Measurements from ENCODE around the gene IL27RA. TPM values are rescaled to one million over a fixed set of nuclear protein-coding genes. Genes with fewer than 3 reads are reported as not detected.
"Not testable (repeated sequence)": the region's sequence is repeated elsewhere in the genome, so short reads cannot be mapped to it uniquely, and the experiment has no call there.

The IL27RA gene
- total RNA-seq, 1 experiment from 2014 or later, result 2.6 TPM

DNA sequence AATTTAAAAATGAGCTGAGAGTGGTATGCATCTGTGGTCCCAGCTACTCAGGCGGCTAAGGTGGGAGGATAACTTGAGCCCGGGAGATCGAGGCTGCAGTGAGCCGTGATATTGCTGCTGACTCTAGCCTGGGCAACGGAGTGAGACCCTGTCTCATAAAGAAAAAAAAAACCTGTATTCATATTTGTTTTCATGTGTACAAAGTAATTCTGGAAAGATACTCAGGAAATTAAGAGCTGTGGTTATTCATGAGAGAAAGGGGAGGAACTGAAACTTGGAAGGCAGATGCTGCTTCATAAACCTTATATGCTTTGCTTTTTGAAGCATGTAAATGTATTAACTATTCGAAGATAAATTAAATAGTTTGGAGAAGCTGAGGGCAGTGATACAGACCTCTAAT, 12.5 kb upstream of the IL27RA start:
- DNase-seq (ENCODE audit: low read depth, low spot score), result no peak
- in situ Hi-C loops (cut with HindIII; ENCODE audit: low pct_unique_long_range_greater_than_20kb, low sequenced_read_pairs), result no loop called here

DNA sequence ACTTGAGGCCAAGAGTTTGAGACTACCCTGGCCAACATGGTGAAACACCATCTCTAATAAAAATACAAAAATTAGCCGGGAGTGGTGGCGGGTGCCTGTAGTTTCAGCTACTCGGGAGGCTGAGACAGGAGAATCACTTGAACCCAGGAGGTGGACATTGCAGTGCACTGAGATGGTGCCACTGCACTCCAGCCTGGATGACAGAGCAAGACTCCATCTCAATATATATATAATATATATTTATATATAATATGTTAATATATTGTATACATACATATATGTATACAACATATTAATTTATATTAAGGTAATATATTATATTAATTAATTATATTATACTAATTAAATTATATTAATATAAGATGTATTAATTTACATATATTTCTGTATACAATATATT, 11.8 kb upstream of the IL27RA start:
- DNase-seq (ENCODE audit: low read depth, low spot score); in situ Hi-C loops (cut with HindIII; ENCODE audit: low pct_unique_long_range_greater_than_20kb, low sequenced_read_pairs): not testable (repeated sequence)

DNA sequence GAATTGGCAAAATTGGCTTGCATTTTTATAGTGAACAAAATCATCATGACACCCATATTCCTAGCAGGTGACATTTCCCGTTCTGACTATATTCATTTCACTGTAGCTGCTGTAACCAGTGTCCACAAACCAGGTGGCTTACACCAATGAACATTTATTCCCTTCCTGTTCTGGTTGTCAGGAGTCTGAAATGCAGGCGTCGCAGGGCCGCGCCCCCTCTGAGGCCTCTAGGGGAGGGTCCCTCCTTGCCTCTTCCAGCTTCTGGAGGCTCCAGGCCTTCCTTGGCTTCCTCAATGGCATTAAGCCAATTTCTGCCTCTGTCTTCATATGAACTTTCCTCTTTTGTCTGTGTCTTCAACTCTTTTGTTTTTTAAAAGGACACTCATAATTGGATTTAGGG, 10.1 kb upstream of the IL27RA start:
- DNase-seq (ENCODE audit: low read depth, low spot score), result peak; percentile 3
- in situ Hi-C loops (cut with HindIII; ENCODE audit: low pct_unique_long_range_greater_than_20kb, low sequenced_read_pairs), result no loop called here

DNA sequence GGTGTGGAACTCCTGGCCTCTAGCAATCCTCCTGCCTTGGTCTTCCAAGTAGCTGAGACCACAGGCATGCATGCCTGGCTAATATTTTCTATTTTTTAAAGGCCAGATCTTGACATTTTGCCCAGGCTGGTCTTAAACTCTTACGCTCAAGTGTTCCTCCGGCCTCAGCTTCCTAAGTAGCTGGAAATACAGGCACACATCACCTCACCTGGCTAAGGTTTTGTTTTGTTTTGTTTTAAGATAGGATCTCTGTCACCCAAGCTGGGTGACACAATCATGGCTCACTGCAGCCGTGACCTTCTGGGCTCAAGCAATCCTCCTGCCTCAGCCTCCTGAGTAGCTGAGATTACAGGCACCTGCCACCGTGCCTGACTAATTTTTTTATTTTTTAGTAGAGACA, 9.1 kb upstream of the IL27RA start:
- in situ Hi-C loops (cut with HindIII; ENCODE audit: low pct_unique_long_range_greater_than_20kb, low sequenced_read_pairs), result no loop called here
- DNase-seq (ENCODE audit: low read depth, low spot score), result no peak

DNA sequence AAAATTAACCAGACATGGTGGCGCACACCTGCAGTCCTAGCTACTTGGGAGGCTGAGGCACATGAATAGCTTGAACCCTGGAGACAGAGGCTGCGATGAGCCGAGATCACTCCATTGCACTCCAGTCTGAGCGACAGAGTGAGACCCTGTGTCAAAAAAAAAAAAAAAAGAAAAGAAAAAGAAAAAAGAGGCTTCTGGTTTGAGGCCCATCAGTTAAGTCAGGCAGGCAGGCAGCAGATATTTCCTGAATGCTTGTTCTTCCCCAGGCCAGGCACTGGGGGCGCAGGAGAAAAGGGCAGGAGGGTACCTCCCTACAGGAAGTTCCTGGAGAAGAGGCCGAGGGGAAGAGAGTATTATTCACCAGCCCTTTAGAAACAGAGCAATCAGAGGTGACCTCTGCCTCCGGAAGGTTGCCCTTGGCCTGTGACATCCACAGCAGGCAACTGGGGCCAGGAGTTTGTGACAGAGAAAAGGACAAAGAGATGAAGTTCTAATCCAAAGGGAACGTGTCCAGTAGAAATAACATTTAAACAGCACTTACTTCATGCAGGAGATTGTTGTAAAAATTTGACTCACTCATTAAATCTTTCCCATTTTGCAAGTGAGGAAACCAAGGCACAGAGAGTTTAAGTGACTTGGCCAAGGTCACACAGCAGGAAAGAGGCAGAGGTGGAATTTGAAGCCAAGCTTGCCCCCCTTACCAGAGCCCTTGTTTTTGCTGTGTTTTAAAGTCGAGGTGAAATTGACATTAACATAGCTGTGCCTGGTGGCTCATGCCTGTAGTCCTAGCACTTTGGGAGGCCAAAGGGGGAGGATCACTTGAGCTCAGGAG, 7.9 kb upstream of the IL27RA start:
- peak; percentile 76 for DNase-seq (ENCODE audit: low read depth, low spot score)
- in situ Hi-C loops (cut with HindIII; ENCODE audit: low pct_unique_long_range_greater_than_20kb, low sequenced_read_pairs), result no loop called here

DNA sequence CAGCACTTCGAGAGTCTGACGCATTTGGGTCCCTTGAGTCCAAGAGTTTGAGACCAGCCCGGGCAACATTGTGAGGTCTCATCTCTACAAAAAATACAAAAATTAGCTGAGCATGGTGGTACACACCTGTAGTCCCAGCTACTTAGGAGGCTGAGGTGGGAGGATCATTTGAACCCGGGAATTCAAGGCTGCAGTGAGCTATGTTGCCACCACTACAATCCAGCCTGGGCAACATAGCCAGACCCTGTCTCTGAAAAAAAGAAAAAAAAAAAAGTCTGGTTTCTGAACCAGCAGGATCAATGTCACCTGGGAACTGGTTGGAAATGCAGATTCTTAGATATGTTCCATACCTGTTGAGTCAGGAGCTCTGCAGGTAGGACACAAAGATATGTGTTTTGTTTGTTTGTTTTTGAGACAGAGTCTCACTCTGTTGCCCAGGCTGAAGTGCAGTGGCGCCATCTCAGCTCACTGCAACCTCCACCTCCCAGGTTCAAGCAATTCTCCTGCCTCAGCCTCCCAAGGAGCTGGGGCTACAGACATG, 4.8 kb upstream of the IL27RA start:
- DNase-seq (ENCODE audit: low read depth, low spot score); in situ Hi-C loops (cut with HindIII; ENCODE audit: low pct_unique_long_range_greater_than_20kb, low sequenced_read_pairs): not testable (repeated sequence)

DNA sequence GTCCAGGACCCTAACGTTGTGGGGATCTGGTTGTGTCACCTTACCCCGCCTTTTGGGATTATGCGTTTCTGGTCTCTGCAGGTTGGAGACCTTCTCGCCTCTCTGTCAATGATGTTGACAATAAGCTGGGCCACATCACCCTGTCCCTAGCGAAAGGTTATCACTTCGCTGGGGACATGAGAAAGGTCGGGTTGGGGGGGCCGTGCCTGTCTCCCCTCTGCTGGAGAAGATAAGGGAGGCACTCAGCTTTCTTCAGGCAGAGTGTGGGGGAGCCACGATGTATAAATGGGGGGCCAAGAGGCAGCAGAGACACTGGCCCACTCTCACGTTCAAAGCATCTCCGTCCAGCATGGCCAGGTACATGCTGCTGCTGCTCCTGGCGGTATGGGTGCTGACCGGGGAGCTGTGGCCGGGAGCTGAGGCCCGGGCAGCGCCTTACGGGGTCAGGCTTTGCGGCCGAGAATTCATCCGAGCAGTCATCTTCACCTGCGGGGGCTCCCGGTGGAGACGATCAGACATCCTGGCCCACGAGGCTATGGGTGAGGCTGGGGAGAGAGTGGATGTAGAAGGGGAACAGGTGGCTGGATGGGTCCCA, 3.6 kb upstream of the IL27RA start, which contains the start of gene RLN3:
RLN3 (plus strand) TSS at position 293 of the 595 bp plus-strand sequence; CDS start at position 350, 57 bp downstream.
- no peak for DNase-seq (ENCODE audit: low read depth, low spot score)
- in situ Hi-C loops (cut with HindIII; ENCODE audit: low pct_unique_long_range_greater_than_20kb, low sequenced_read_pairs), result no loop called here

DNA sequence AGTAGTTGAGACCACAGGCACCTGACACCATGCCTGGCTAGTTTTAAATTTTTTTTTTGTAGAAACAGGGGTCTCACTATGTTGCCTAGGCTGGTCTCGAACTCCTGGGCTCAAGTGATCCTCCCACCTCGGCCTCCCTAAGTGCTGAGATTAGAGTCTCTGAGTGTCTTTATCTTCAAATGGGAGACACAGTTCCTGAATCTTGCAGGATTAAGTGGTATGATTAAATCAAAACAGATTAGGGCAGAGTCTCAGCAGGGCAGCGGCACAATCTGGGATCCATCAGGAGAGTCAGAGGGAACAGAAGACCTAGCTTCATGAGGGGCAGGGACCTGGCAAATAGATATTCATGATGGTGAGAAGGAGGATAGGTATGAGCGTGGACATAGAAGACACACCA, 2.7 kb upstream of the IL27RA start:
- in situ Hi-C loops (cut with HindIII; ENCODE audit: low pct_unique_long_range_greater_than_20kb, low sequenced_read_pairs), result no loop called here
- DNase-seq (ENCODE audit: low read depth, low spot score), result no peak

DNA sequence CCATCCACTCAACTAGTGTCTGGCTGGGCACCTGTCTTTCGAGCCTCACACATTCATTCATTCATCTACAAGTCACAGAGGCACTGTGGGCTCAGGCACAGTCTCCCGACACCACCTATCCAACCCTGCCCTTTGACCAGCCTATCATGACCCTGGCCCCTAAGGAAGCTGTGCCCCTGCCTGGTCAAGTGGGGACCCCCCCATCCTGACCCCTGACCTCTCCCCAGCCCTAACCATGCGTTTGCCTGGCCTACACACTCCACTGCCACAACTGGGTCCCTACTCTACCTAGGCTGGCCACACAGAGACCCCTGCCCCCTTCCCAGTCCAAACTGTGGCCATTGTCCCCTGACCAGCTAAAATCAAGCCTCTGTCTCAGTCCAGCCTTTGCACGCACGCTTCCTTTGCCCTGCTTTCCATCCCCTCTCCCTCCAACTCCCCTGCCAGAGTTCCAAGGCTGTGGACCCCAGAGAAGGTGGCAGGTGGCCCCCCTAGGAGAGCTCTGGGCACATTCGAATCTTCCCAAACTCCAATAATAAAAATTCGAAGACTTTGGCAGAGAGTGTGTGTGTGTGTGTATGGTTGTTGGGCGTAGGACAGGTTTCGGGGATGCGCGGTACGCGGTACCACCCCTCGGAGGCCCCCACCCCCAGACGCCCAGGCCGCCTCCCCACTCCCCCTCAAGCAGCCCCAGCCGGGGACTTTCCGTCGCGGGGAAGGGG, 404 bp upstream of the IL27RA start:
- DNase-seq (ENCODE audit: low read depth, low spot score), result no peak
- in situ Hi-C loops (cut with HindIII; ENCODE audit: low pct_unique_long_range_greater_than_20kb, low sequenced_read_pairs), result no loop called here

DNA sequence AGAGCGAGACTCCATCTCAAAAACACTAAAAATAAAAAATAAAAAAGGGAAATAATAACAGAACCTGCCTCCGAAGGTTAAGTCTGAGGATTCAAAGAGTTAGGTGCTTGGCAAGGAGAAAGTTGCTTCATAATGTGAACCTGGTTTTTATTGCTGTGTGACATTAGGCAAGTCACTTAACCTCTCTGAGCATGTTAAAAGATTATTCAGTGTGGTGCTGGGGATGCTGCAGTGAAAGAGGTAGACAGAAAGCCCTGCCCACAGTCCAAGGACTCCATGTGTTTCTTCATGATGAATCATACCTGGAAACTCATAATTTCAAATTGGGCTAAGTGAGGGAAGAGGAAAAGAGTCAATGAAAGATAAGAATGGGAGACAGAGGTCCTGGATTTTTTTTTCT, 2.4 kb downstream of the IL27RA start:
- in situ Hi-C loops (cut with HindIII; ENCODE audit: low pct_unique_long_range_greater_than_20kb, low sequenced_read_pairs), result no loop called here
- DNase-seq (ENCODE audit: low read depth, low spot score), result no peak

DNA sequence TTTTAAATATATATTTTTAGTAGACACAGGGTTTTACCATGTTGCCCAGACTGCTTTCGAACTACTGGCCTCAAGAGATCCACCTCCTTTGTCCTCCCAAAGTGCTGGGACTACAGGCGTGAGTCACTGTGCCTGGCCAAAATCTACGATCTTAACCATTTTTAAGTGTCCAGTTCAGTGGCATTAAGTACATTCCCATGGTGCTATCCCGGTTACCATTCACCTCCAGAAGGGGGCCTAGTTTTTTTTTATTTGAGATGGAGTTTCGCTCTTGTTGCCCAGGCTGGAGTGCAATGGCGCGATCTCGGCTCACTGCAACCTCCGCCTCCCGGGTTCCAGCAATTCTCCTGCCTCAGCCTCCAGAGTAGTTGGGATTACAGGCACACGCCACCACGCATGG, 3.6 kb downstream of the IL27RA start:
- DNase-seq (ENCODE audit: low read depth, low spot score), result peak; percentile 23
- in situ Hi-C loops (cut with HindIII; ENCODE audit: low pct_unique_long_range_greater_than_20kb, low sequenced_read_pairs), result not testable (repeated sequence)

DNA sequence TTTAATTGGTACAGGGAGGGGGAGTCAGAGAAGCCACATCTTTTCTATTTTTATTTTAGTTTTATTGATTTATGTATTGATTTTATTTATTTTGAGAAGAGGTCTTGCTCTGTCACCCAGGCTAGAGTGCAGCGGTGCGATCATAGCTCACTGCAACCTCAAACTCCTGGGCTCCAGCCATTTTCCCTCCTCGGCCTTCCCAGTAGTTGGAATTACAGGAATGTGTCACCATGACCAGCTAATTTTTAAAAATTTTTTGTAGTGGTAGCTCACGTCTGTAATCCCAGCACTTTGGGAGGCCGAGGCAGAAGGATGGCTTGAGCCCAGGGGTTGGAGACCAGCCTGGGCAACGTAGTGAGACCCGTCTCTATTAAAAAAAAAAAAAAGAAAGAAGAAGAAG, 4.1 kb downstream of the IL27RA start:
- DNase-seq (ENCODE audit: low read depth, low spot score), result no peak
- in situ Hi-C loops (cut with HindIII; ENCODE audit: low pct_unique_long_range_greater_than_20kb, low sequenced_read_pairs), result no loop called here

DNA sequence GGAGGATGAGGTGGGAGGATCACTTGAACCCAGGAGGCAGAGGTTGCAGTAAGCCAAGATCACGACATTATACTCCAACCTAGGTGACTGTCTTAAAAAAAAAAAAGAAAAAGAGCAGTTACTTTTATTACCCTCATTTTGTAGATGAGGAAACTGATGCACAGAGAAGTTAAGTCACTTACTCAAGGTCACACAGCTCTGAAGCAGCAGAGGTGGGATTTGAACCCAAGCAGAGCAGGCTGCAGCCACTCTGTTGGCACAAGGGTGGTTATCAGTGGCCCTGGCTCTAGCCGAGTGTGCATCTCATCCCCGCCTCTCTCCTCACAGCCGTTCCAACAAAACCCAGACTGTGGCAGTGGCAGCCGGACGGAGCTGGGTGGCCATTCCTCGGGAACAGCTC, 7.6 kb downstream of the IL27RA start:
- no peak for DNase-seq (ENCODE audit: low read depth, low spot score)
- in situ Hi-C loops (cut with HindIII; ENCODE audit: low pct_unique_long_range_greater_than_20kb, low sequenced_read_pairs), result no loop called here

DNA sequence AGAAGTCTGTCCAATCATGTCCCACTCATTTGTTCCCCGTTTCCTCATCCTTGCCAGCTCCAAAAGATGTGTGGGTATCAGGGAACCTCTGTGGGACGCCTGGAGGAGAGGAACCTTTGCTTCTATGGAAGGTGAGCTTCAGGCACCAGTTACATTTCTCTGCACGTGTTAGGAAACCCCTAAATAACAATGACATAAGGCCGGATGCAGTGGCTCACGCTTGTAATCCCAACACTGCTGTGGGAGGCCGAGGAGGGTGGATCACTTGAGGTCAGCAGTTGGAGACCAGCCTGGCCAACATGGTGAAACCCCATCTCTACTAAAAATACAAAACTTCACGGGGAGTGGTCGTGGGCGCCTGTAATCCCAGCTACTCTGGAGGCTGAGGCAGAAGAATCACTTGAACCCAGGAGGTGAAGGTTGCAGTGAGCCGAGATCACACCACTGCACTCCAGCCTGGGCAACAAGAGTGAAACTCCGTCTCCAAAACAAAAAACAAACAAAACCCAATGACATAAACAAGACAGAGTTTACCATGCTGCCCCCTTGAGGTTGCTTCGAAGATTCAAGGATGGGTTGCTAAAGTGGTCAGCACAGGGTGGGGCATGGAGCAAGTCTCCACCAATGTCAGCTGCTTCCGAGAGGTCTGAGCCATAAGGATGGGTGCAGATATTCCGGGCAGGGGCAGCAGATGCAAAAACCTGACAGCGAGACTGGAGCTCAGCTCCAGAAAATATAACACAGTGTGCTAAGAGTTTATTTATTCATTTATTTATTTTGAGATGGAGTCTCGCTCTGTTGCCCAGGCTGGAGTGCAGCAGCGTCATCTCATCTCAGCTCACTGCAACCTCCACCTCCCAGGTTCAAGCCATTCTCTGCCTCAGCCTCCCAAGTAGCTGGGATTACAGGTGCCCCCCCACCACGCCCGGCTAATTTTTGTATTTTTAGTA, 11.4 kb downstream of the IL27RA start:
- in situ Hi-C loops (cut with HindIII; ENCODE audit: low pct_unique_long_range_greater_than_20kb, low sequenced_read_pairs), result not testable (repeated sequence)
- peak; percentile 89 for DNase-seq (ENCODE audit: low read depth, low spot score)

DNA sequence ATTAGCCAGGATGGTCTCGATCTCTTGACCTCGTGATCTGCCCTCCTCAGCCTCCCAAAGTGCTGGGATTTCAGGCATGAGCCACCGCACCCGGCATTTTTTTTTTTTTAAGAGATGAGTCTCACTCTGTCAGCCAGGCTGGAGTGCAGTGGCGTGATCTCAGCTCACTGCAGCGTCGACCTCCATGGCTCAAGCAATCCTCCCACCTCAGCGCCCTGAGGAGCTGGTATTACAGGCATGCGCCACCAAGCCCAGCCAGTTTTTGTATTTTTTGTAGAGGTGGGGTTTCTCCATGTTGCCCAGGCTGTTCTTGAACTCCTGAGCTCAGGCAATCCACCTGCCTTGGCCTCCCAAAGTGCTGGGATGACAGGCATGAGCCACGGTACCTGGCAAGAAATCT, 16.3 kb downstream of the IL27RA start:
- DNase-seq (ENCODE audit: low read depth, low spot score); in situ Hi-C loops (cut with HindIII; ENCODE audit: low pct_unique_long_range_greater_than_20kb, low sequenced_read_pairs): not testable (repeated sequence)

DNA sequence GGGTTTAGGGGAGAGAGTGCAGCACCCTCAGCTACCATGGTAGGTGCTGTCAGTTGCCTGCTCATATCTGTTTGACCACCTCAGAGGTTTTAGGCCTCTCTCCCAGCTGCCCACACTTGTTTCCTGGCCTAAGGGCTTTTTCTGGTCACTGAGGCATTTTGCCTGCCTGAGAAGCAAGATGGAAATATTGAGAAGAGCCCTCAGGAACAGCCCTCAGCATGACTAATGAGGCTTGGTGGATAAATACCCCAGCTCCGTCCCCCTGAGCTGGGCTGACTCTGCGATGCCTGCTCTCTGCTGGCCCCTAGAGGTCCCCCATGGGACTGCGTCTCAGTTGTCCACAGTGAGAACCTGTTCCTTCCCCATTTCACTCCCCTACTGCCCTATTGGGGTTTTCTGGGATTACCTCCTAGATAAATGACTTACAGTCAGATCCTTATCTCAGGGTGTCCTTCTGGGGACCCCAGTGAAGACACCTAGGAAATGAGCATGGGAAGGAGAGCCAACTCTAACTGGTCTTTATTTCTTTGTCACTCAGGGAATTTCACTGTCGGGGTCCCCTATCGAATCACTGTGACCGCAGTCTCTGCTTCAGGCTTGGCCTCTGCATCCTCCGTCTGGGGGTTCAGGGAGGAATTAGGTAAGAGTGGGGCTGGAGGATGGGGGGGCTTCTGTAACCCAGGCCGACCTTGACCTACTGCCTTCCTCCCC, 17.0 kb downstream of the IL27RA start:
- in situ Hi-C loops (cut with HindIII; ENCODE audit: low pct_unique_long_range_greater_than_20kb, low sequenced_read_pairs), result no loop called here
- DNase-seq (ENCODE audit: low read depth, low spot score), result peak; percentile 47

DNA sequence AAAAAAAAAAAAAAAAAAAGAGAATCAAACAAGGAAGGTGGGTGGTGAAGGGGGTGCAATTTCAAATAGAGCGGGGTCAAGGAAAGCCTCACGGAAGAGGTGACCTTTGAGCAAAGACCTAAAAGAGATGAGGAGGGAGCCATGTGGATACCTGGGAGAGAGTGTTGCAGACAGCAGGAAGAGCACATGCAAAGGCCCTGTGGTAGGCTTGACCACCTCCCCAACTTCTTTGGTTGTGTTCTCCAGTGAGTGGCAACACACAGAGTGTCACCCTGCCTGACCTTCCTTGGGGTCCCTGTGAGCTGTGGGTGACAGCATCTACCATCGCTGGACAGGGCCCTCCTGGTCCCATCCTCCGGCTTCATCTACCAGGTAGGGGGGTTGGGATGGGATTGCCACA, 18.9 kb downstream of the IL27RA start:
- in situ Hi-C loops (cut with HindIII; ENCODE audit: low pct_unique_long_range_greater_than_20kb, low sequenced_read_pairs), result no loop called here
- no peak for DNase-seq (ENCODE audit: low read depth, low spot score)

Measured in SK-MEL-5 (cell line).